Sigmoid colon (tissue), 7 donors: ENCODE results near the gene PHACTR3. TPM values are rescaled to one million over a fixed set of nuclear protein-coding genes. Genes with fewer than 3 reads are reported as not detected.

Experiments
- DNase-seq: peaks from one replicate; pipeline ENCODE4 v3.0.0-alpha.2; 2019
- H3K27ac ChIP-seq, 4 donors: fragments of 200-600 bp; sonication (generic); one replicate each; pipeline ENCODE4 v1.5.1; 2016 to 2019; ENCODE audit warnings: mild to moderate bottlenecking in 1 of 4
- H3K27me3 ChIP-seq, 3 donors: fragments of 200-600 bp; sonication (generic); one replicate each; pipeline ENCODE4 v1.5.1; 2019; ENCODE audit warnings: mild to moderate bottlenecking in 1 of 3
- H3K36me3 ChIP-seq, 4 donors: fragments of 200-600 bp; sonication (generic); one replicate each; pipeline ENCODE4 v1.5.1; 2016 to 2019
- H3K4me1 ChIP-seq, 4 donors: fragments of 200-600 bp; sonication (generic); one replicate each; pipeline ENCODE4 v1.5.1; 2017 to 2019
- H3K4me3 ChIP-seq, 4 donors: fragments of 200-600 bp; sonication (generic); one replicate each; pipeline ENCODE4 v1.5.1; 2017 to 2019; ENCODE audit warnings: mild to moderate bottlenecking in 2 of 4, moderate library complexity in 1 of 4
- H3K9me3 ChIP-seq, 4 donors: fragments of 200-600 bp in 3 of 4; sonication (generic) in 3 of 4; one replicate each; pipeline versions ENCODE4 v1.5.1 to v1.6.1; 2013 to 2019
- CTCF ChIP-seq, 4 experiments: fragments of 450-650 bp in 3 of 4; fragments of 200-600 bp in 1 of 4; IDR thresholded peaks; one replicate each; pipeline ENCODE4 v1.5.1; 2016 to 2019; ENCODE audit warnings: antibody characterized with exemption in 4 of 4, mild to moderate bottlenecking in 3 of 4, moderate library complexity in 2 of 4
- EP300 ChIP-seq, 4 donors: sonication (generic); formaldehyde crosslinking; IDR thresholded peaks; one replicate each; pipeline ENCODE4 v1.6.1; 2017; ENCODE audit warnings: antibody characterized with exemption in 4 of 4
- POLR2A ChIP-seq, 2 donors: fragments of 450-650 bp; IDR thresholded peaks; one replicate each; pipeline ENCODE4 v1.6.1; 2016; ENCODE audit warnings: antibody characterized with exemption in 2 of 2, mild to moderate bottlenecking in 2 of 2, moderate library complexity in 2 of 2
- POLR2AphosphoS5 ChIP-seq, 4 donors: sonication (generic); formaldehyde crosslinking; IDR thresholded peaks; one replicate each; pipeline ENCODE4 v1.6.1; 2017; ENCODE audit warnings: antibody characterized with exemption in 4 of 4
- WGBS, 2 donors: extraction: QIAGEN DNeasy Blood & Tissue Kit; methylation state at CpG; one replicate each; pipeline ENCODE4 v1.1.7; 2013; 5-methylcytosine and 5-hydroxymethylcytosine counted together
- intact Hi-C: fragments of 100-400 bp; cut with DNase I; formaldehyde crosslinking; loops from one replicate; pipeline ENCODE4 v1.15.1; 2023
- polyA plus RNA-seq, 3 donors: library from polyadenylated mRNA; stranded (reverse); fragments of 200-250 nt; gene quantifications; one replicate each; pipeline ENCODE4 v1.2.3, GENCODE V29; 2013
- total RNA-seq, 4 donors: library from RNA; depleted of rRNA; stranded (reverse); fragments of >200 nt; gene quantifications; one replicate each; pipeline ENCODE4 v1.1.0, GENCODE V29; 2016
- donor health status: healthy with polysubstance abuse.
- donor health status: Bipolar disorder and iron deficiency.
- donor health status: healthy.

PHACTR3 gene
- total and polyA plus RNA-seq, 7 donors, result under 0.01 to 1.5 (median 0.81) TPM

- Histone ChIP-seq H3K4me3 (no peak overlapping the region), H3K9me3 (no peaks in the 10 kb centered on the region), H3K4me1 (no peaks in the 10 kb centered on the region), H3K27me3 (peaks cover 0 to 22% (median 10%) of the 10 kb centered on the region in 3 donors), H3K36me3 (no peaks in the 10 kb centered on the region), H3K27ac (no peak overlapping the region)
- 67 to 77% methylated on average over 11 of the region's 11 CpGs for WGBS, 2 donors
- TF ChIP-seq CTCF (IDR thresholded peaks at IDR 0.05) (no peak), EP300 (IDR thresholded peaks at IDR 0.05) (no peak), POLR2AphosphoS5 (IDR thresholded peaks at IDR 0.05) (no peak), POLR2A (IDR thresholded peaks at IDR 0.05) (no peak)
- intact Hi-C loops, result no loop called here
- no peak for DNase-seq
Measured at GRCh38 chr20:59664421-59664941, 60.1 kb downstream of the PHACTR3 start.

DNA sequence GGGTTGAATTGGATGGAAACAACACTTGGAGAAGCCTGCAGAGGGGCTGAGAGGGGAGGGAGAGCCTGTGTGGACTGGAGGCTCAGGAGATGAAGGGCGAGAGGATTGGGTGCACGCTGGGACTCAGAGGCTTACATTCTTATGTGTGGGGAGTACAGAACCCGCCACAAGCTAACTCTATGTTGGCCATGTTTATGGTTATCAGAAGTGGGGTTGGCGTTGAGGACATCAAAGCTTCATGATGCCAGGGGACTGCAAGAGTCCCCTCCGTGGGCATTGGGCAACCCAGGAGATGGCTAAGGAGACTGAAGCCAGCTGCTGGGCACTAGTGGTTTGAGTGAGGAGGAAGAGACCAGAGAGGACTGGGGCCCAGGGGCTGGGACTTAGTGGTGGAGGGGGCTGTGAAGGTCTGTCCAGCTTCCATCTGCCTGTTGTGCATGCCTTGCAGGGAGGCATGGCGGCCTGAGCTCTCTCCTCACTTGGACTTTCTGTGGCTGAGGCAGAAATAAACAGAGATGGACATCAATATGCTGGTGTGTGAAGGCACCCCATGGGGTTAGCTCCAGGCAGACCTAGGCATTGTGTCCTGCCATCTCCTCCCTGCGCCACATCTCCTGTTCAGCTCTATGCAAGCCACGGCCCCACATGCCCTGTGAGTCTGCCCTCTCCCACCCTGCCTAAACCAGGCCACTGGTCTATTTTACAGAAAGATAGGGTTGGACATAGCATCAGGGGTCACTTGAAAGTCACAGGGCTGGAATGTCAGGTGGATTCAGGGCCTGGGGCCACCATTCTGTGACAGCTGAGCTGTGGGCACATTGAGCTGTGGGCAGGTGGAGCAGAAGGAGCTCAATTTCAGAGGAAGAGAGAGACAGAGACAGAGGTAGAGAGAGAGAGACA is 61.6 kb downstream of the PHACTR3 start:
- peaks cover 0 to 26% (median 10%) of the 10 kb centered on the region in 3 donors for H3K27me3 ChIP-seq
- no peak for DNase-seq
- WGBS, 2 donors, result 83 to 85% methylated on average over 8 of the region's 8 CpGs

GRCh38 chr20:59666586-59666985 is 62.2 kb downstream of the PHACTR3 start:
- TF ChIP-seq EP300 (IDR thresholded peaks at IDR 0.05), result no peak
- no peak for TF ChIP-seq CTCF (IDR thresholded peaks at IDR 0.05)
- no peak for TF ChIP-seq POLR2AphosphoS5 (IDR thresholded peaks at IDR 0.05)
- no peak for TF ChIP-seq POLR2A (IDR thresholded peaks at IDR 0.05)
- H3K36me3 ChIP-seq, result no peaks in the 10 kb centered on the region
- H3K9me3 ChIP-seq, result no peaks in the 10 kb centered on the region
- peaks cover 0 to 22% (median 8%) of the 10 kb centered on the region in 3 donors for H3K27me3 ChIP-seq
- intact Hi-C loops, result no loop called here
- H3K27ac ChIP-seq, result no peak overlapping the region
- no peak overlapping the region for H3K4me3 ChIP-seq
- 67 to 78% methylated on average over 7 of the region's 7 CpGs for whole genome bisulfite sequencing, 2 donors
- no peak for DNase-seq
- H3K4me1 ChIP-seq, result no peaks in the 10 kb centered on the region

More for the DNA sequence above, 61.6 kb downstream of the PHACTR3 start:
- Histone ChIP-seq H3K4me3 (no peak overlapping the region), H3K4me1 (no peaks in the 10 kb centered on the region), H3K9me3 (no peaks in the 10 kb centered on the region), H3K27ac (no peak overlapping the region), H3K36me3 (no peaks in the 10 kb centered on the region)
- intact Hi-C loops, result no loop called here
- TF ChIP-seq EP300 (IDR thresholded peaks at IDR 0.05), result no peak
- TF ChIP-seq POLR2A (IDR thresholded peaks at IDR 0.05), result no peak
- TF ChIP-seq CTCF (IDR thresholded peaks at IDR 0.05), result no peak
- TF ChIP-seq POLR2AphosphoS5 (IDR thresholded peaks at IDR 0.05), result no peak

DNA sequence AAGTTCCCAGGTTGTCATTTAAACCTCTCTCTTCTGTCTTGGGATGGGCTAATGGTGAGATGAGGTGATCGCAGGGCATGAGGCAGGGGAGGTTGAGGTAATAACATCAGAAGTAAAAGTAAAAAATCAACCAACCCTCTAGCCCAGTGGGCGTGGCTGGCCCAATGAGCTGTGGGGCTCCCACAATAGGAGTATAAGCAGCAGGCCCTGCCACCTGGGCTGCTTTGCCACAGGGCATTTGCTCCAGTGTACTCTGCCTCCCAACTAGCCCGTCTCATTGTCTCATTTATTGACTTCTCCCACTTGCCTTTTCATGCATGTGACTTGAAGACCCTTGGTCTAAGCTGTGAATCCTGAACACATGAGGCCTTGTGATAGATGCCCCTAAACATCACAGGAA is 62.8 kb downstream of the PHACTR3 start:
- DNase-seq, result no peak
- Histone ChIP-seq H3K27me3 (peaks cover 0 to 20% (median 3%) of the 10 kb centered on the region in 3 donors), H3K9me3 (no peaks in the 10 kb centered on the region), H3K4me1 (no peaks in the 10 kb centered on the region), H3K36me3 (no peaks in the 10 kb centered on the region), H3K27ac (no peak overlapping the region), H3K4me3 (no peak overlapping the region)
- no peak for TF ChIP-seq POLR2A (IDR thresholded peaks at IDR 0.05)
- no peak for TF ChIP-seq CTCF (IDR thresholded peaks at IDR 0.05)
- TF ChIP-seq EP300 (IDR thresholded peaks at IDR 0.05), result no peak
- TF ChIP-seq POLR2AphosphoS5 (IDR thresholded peaks at IDR 0.05), result no peak
- intact Hi-C loops, result no loop called here
- WGBS, 2 donors, result 58 to 79% methylated on average over 3 of the region's 3 CpGs
